Measurements from ENCODE around the gene PHYKPL.
"Not testable (repeated sequence)": the region's sequence is repeated elsewhere in the genome, so short reads cannot be mapped to it uniquely, and the experiment has no call there.

The PHYKPL gene

DNA sequence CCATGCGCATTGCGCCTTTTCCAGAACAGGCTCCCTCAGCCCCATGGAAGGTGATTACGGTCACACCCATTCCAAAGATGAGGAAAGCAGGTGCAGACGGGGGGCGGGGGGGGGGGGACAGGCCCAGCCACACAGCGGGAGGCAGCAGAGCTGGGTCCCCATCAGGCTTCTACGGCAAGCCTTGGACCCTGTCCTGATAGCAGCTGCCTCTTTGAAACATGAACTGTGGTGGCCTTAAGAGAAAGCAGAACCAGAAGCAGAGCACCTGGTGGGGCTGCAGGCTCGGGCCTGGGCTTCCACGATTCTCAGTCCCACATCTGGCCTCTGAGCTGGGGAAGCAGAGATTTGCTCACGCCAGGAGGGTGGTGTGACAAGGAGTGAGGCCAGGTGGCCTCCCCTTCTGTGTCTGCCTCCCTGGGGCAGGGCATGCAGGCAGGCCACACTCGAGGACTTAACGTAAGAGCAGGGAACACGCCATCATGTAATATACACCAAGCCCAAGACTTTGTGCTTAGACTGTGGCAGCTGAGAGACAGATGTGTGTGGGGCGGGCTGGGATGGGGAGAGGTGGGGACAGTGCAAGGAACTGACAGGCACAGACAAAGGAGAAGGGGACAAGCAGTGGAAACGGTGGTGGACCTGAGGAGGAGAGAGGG, 14.2 kb upstream of the PHYKPL start:
- DNase-seq (ENCODE audit: low read depth) = no peak
- no peak overlapping the region for H3K4me3 ChIP-seq (ENCODE audit: low read length)
- peaks cover 11% of the 10 kb centered on the region for H3K4me1 ChIP-seq (ENCODE audit: control insufficient read depth, insufficient read depth, low read length)
- H3K9ac ChIP-seq (ENCODE audit: low read length) = no peak overlapping the region
- peaks cover 30% of the 10 kb centered on the region for H3K27me3 ChIP-seq (replicated peaks; ENCODE audit: control insufficient read depth, insufficient read depth, low read length)
- H3K9me3 ChIP-seq (ENCODE audit: control insufficient read depth, low read length) = no peaks in the 10 kb centered on the region
- no peaks in the 10 kb centered on the region for H3K36me3 ChIP-seq (ENCODE audit: control insufficient read depth, insufficient read depth, low read length, severe bottlenecking)

DNA sequence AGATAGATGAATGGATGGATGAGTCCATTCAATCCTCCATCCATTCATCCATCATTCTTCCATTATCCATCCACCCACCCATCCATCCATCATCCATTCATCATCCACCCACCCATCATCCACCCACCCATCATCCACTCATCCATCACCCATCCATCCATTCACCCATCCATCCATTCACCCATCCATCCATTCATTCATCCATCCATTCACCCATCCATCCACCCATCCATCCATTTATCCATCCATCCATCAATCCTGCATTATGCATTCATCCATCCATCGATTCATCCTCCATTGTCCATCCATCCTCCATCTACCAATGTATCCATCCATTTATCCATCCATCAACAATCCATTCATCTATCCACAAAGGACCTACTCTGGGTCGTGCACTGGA, 12.8 kb upstream of the PHYKPL start:
- Histone ChIP-seq H3K4me3 (ENCODE audit: low read length) (no peak overlapping the region), H3K4me1 (ENCODE audit: control insufficient read depth, insufficient read depth, low read length) (peaks cover 11% of the 10 kb centered on the region), H3K9me3 (ENCODE audit: control insufficient read depth, low read length) (no peaks in the 10 kb centered on the region), H3K36me3 (ENCODE audit: control insufficient read depth, insufficient read depth, low read length, severe bottlenecking) (no peaks in the 10 kb centered on the region), H3K27me3 (replicated peaks; ENCODE audit: control insufficient read depth, insufficient read depth, low read length) (peaks cover 32% of the 10 kb centered on the region), H3K9ac (ENCODE audit: low read length) (no peak overlapping the region)
- DNase-seq (ENCODE audit: low read depth) = no peak

DNA sequence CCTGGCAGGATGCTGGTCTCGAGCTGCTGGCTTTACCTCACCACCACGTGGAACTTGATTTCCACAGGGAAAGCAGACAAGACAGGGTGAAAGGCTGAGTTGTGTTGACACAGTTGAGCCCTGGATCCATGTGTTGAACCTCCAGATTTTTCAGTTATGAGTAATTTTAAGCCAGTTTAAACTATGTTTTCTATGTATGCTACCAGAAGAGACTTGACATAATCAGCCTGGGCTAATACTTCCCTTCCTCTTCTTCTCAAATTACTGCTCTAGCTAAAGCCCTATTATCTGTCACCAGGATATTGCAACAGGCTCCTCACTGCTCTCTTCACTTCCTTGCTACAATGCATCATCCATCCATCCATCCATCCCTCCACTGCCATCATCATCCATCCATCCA, 12.0 kb upstream of the PHYKPL start:
- peaks cover 7% of the 10 kb centered on the region for H3K4me1 ChIP-seq (ENCODE audit: control insufficient read depth, insufficient read depth, low read length)
- peaks cover 32% of the 10 kb centered on the region for H3K27me3 ChIP-seq (replicated peaks; ENCODE audit: control insufficient read depth, insufficient read depth, low read length)
- no peaks in the 10 kb centered on the region for H3K9me3 ChIP-seq (ENCODE audit: control insufficient read depth, low read length)
- peak; percentile 34 for DNase-seq (ENCODE audit: low read depth)
- no peaks in the 10 kb centered on the region for H3K36me3 ChIP-seq (ENCODE audit: control insufficient read depth, insufficient read depth, low read length, severe bottlenecking)
- no peak overlapping the region for H3K4me3 ChIP-seq (ENCODE audit: low read length)
- no peak overlapping the region for H3K9ac ChIP-seq (ENCODE audit: low read length)

DNA sequence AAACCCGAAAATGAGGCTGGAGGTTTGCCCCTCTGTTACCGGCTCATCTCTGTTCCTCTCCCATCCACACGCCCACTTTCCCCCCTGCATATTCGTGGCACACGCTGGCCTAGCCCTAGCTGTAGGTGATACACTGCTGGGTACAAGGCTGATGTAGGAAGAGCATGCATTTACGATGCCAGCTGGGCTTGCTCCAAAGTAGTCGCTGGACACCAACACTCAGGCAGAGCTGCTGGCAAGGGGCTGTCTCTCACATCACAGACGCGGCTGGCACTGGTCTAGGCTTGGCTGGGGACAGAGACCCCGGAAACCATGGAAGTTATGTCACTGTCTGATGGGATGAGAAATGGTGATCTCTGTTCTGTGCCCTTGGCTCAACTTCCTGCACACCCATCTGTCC, 9.8 kb upstream of the PHYKPL start:
- H3K36me3 ChIP-seq (ENCODE audit: control insufficient read depth, insufficient read depth, low read length, severe bottlenecking) = no peaks in the 10 kb centered on the region
- peaks cover 28% of the 10 kb centered on the region for H3K27me3 ChIP-seq (replicated peaks; ENCODE audit: control insufficient read depth, insufficient read depth, low read length)
- H3K4me3 ChIP-seq (ENCODE audit: low read length) = no peak overlapping the region
- no peak overlapping the region for H3K9ac ChIP-seq (ENCODE audit: low read length)
- no peaks in the 10 kb centered on the region for H3K4me1 ChIP-seq (ENCODE audit: control insufficient read depth, insufficient read depth, low read length)
- no peak for DNase-seq (ENCODE audit: low read depth)
- no peaks in the 10 kb centered on the region for H3K9me3 ChIP-seq (ENCODE audit: control insufficient read depth, low read length)

DNA sequence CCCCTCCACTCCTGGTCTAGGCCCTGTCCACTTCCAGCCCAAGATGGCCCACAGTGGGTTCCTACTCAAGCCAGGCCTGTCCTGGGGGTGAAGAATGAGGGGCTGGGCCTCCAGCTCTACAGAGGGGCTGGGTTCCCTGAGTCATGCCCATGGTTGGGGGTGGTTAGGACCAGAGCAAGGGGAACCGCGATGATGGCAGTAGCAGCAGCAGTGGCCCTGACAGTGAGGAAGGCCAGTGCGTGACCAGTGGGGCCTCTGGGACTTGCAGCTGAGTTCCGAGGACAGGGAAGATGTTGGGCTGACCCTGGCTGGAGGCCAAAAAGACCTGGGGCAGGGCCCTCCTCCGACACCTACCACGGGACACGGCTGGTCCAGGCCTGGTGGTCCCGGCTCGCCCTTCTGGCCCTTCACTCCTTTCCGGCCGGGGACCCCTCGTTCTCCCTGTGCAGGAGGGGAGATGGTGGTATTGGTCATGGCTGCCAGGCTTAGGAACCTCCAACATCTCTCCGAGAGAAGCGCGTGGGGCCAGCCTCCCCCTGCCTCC, 9.2 kb upstream of the PHYKPL start:
- DNase-seq (ENCODE audit: low read depth) = no peak
- H3K36me3 ChIP-seq (ENCODE audit: control insufficient read depth, insufficient read depth, low read length, severe bottlenecking) = no peaks in the 10 kb centered on the region
- H3K4me3 ChIP-seq (ENCODE audit: low read length) = no peak overlapping the region
- no peak overlapping the region for H3K9ac ChIP-seq (ENCODE audit: low read length)
- peaks cover 4% of the 10 kb centered on the region for H3K4me1 ChIP-seq (ENCODE audit: control insufficient read depth, insufficient read depth, low read length)
- H3K9me3 ChIP-seq (ENCODE audit: control insufficient read depth, low read length) = no peaks in the 10 kb centered on the region
- peaks cover 22% of the 10 kb centered on the region for H3K27me3 ChIP-seq (replicated peaks; ENCODE audit: control insufficient read depth, insufficient read depth, low read length)

DNA sequence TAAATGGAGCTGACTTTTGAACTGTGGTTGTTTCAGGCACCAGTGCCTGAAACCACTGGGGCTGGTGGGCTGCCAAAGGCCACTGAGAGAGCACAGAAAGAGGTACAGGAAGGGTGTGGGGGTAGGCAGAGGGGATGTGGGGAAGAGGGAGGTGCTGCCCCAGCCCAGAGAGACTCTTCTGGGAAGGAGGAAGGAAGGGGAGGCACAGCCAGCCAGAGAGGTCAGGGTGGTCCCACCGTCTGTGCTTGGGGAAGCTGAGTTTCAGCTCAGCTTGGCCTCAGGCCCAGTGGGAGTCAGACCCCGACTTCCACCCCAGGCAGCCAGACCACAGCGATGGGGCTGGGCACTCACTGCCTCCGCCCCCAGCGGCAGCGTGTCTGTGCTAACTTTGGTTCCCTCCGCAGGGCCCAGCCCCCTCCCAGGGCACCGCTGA, 8.6 kb upstream of the PHYKPL start:
- DNase-seq (ENCODE audit: low read depth) = no peak
- Histone ChIP-seq H3K4me3 (ENCODE audit: low read length) (no peak overlapping the region), H3K4me1 (ENCODE audit: control insufficient read depth, insufficient read depth, low read length) (peaks cover 9% of the 10 kb centered on the region), H3K27me3 (replicated peaks; ENCODE audit: control insufficient read depth, insufficient read depth, low read length) (peaks cover 17% of the 10 kb centered on the region), H3K9me3 (ENCODE audit: control insufficient read depth, low read length) (no peaks in the 10 kb centered on the region), H3K36me3 (ENCODE audit: control insufficient read depth, insufficient read depth, low read length, severe bottlenecking) (no peaks in the 10 kb centered on the region), H3K9ac (ENCODE audit: low read length) (no peak overlapping the region)

DNA sequence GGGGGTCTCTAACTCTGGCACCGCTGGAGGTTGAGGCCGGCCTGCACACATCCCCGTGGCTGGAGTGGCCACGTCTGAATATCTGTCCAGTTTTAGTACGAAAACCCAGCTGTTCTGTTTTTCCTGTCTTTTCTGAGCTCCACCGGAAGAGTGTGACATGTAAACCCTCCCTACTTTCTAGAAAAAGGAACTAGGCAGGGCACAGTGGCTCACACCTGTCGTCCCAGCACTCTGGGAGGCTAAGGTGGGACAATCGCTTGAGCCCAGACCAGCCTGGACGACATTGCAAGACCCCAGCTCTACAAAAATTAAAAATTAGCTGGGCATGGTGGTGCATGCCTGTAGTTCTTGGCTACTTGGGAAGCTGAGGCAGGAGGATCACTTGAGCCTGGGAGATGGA, 8.2 kb upstream of the PHYKPL start:
- Histone ChIP-seq H3K4me3 (ENCODE audit: low read length) (no peak overlapping the region), H3K36me3 (ENCODE audit: control insufficient read depth, insufficient read depth, low read length, severe bottlenecking) (no peaks in the 10 kb centered on the region), H3K9me3 (ENCODE audit: control insufficient read depth, low read length) (no peaks in the 10 kb centered on the region), H3K4me1 (ENCODE audit: control insufficient read depth, insufficient read depth, low read length) (peaks cover 10% of the 10 kb centered on the region), H3K27me3 (replicated peaks; ENCODE audit: control insufficient read depth, insufficient read depth, low read length) (peaks cover 12% of the 10 kb centered on the region), H3K9ac (ENCODE audit: low read length) (no peak overlapping the region)
- no peak for DNase-seq (ENCODE audit: low read depth)

DNA sequence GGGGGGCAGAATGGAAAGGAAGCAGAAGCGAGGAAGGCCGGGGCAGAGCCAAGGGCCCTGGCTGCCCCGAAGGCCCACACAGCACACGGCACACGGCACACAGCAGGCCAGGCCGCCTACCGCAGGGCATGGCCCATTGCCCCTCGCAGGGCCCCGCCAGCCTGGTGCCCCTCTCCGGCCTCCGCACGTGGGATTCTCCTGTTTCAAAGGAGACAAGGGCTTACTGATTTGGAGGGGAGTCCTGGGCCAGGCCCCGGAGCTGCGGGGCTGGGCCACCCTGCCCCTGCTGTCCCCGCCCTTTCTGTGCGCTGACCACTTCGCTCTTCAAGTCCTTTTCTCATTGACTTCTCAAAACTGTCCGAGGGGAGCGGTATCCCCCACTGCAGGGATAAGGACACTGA, 7.7 kb upstream of the PHYKPL start:
- H3K9ac ChIP-seq (ENCODE audit: low read length) = no peak overlapping the region
- H3K4me1 ChIP-seq (ENCODE audit: control insufficient read depth, insufficient read depth, low read length) = peaks cover 10% of the 10 kb centered on the region
- peaks cover 9% of the 10 kb centered on the region for H3K27me3 ChIP-seq (replicated peaks; ENCODE audit: control insufficient read depth, insufficient read depth, low read length)
- H3K36me3 ChIP-seq (ENCODE audit: control insufficient read depth, insufficient read depth, low read length, severe bottlenecking) = no peaks in the 10 kb centered on the region
- no peaks in the 10 kb centered on the region for H3K9me3 ChIP-seq (ENCODE audit: control insufficient read depth, low read length)
- H3K4me3 ChIP-seq (ENCODE audit: low read length) = no peak overlapping the region
- DNase-seq (ENCODE audit: low read depth) = no peak

DNA sequence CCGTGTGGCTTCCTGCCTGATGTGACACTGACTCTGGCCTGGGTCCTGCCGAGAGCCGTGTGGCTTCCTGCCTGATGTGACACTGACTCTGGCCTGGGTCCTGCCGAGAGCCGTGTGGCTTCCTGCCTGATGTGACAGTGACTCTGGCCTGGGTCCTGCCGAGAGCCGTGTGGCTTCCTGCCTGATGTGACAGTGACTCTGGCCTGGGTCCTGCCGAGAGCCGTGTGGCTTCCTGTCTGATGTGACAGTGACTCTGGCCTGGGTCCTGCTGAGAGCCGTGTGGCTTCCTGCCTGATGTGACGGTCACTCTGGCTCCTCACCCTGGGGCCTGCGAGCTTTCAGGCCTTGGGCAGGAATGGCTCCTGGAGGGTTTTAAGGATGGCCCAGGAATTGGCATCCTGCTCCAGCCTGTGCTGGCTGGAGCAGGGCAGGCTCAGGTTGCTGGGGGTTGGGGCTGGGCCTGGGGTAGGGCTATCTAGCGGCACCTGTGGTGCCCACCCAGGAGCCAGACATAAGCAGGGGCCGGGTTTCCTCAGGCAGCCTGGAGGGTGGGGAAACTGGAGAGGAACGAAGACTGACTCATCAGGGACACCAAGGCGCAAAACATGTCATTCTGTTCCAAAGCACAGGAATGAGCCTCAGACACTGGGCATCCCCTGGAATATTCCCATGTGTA, 7.2 kb upstream of the PHYKPL start:
- not testable (repeated sequence) for H3K9ac ChIP-seq (ENCODE audit: low read length); H3K9me3 ChIP-seq (ENCODE audit: control insufficient read depth, low read length); H3K36me3 ChIP-seq (ENCODE audit: control insufficient read depth, insufficient read depth, low read length, severe bottlenecking); H3K4me3 ChIP-seq (ENCODE audit: low read length); H3K27me3 ChIP-seq (replicated peaks; ENCODE audit: control insufficient read depth, insufficient read depth, low read length); DNase-seq (ENCODE audit: low read depth)
- peaks cover 10% of the 10 kb centered on the region for H3K4me1 ChIP-seq (ENCODE audit: control insufficient read depth, insufficient read depth, low read length)

DNA sequence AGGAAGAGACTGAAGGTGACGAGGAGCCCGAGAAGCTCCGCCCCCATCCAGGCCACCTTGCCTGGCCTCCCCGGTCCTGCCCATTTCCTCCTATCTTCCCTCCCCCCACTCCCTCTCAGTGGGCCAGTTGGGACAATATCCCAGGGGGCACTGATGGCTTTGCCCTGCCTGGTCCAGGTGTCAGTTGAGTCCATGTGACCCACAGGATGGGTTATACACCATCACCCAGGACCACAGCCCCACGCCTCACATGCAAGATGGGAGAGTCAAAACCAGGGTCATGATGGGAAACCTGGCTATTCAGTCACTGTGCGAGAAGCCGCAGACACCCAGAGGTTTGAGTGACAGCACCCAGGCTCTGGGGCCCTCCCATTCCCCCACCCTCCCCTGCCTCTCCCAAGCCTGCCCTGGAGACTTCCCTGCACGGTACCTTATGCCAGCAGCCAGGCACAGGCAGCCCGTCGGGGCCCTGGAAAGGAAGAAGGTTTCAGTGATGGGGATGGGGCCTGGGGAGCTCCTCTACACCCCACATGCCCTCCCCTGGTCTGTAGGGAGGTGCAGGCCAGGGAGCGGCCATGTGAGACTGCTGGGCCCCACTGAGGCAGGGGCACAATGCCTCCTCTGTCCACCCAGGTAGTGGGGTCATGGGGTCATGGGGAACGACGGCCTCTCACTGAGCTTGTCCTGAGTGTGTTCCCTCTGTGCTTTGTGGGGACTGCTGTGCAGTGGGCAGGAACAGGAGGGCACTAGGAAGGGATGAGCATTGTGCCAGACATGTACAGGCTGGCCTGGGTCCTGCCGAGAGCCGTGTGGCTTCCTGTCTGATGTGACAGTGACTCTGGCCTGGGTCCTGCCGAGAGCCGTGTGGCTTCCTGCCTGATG, 6.3 kb upstream of the PHYKPL start:
- DNase-seq (ENCODE audit: low read depth) = no peak
- peaks cover 9% of the 10 kb centered on the region for H3K27me3 ChIP-seq (replicated peaks; ENCODE audit: control insufficient read depth, insufficient read depth, low read length)
- no peaks in the 10 kb centered on the region for H3K36me3 ChIP-seq (ENCODE audit: control insufficient read depth, insufficient read depth, low read length, severe bottlenecking)
- no peaks in the 10 kb centered on the region for H3K9me3 ChIP-seq (ENCODE audit: control insufficient read depth, low read length)
- H3K9ac ChIP-seq (ENCODE audit: low read length) = no peak overlapping the region
- H3K4me3 ChIP-seq (ENCODE audit: low read length) = no peak overlapping the region
- H3K4me1 ChIP-seq (ENCODE audit: control insufficient read depth, insufficient read depth, low read length) = peaks cover 10% of the 10 kb centered on the region

DNA sequence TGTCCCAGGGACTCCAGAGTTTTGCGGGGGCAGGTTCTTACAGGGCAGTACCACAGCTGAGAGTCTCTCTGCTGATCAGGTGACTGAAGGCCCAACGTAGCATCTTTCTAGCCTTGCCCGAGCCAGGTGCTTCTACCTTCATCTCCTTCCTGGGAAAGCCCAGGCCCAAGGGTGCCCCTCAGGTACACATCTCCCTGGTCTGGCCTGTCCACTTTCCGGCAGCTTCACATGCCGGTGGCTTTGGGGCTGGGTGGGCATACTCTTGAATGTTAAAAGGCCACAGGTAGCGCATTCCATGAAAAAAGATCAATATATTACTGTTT, 5.7 kb upstream of the PHYKPL start:
- Histone ChIP-seq H3K9me3 (ENCODE audit: control insufficient read depth, low read length) (no peaks in the 10 kb centered on the region), H3K36me3 (ENCODE audit: control insufficient read depth, insufficient read depth, low read length, severe bottlenecking) (no peaks in the 10 kb centered on the region), H3K4me3 (ENCODE audit: low read length) (no peak overlapping the region), H3K9ac (ENCODE audit: low read length) (no peak overlapping the region), H3K4me1 (ENCODE audit: control insufficient read depth, insufficient read depth, low read length) (peaks cover 10% of the 10 kb centered on the region), H3K27me3 (replicated peaks; ENCODE audit: control insufficient read depth, insufficient read depth, low read length) (peaks cover 9% of the 10 kb centered on the region)
- DNase-seq (ENCODE audit: low read depth) = no peak
